HuH-7 (cell line): ENCODE results near the gene NEURL4.
A peak's percentile ranks its signal among the peaks of the same experiment; 100 is the strongest.
"Not testable (repeated sequence)": the region's sequence is repeated elsewhere in the genome, so short reads cannot be mapped to it uniquely, and the experiment has no call there.

Experiments used
- DNase-seq: peaks from one replicate; pipeline ENCODE4 v3.0.0; 2011; ENCODE audit warnings: low spot score

NEURL4 gene

GRCh38 chr17:7328840-7329373 is at the start of gene NEURL4:
Gene NEURL4, minus strand, starts transcription at chr17:7329335. Its CDS starts 23 bp downstream, at chr17:7329312.
- DNase-seq, result no peak

GRCh38 chr17:7374353-7374752 is 45.2 kb upstream of the NEURL4 start:
- no peak for DNase-seq

DNA sequence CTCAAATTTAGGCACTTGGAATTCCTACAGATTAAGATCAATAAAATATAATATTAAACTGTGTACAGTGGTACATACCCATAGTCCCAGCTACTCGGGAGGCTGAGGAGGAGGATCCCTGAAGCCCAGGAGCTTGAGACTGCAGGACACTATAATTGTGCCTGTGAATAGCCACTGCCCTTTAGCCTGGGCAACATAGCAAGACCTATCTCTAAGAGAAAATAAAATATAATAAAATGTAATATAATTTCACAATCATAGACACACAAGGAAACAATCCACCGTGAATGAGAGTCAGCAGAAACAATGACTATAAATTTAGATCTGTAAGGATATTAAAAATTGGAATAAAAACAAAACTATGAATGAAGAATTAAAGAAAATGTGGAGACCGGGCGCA is 41.7 kb upstream of the NEURL4 start:
- DNase-seq, result no peak

DNA sequence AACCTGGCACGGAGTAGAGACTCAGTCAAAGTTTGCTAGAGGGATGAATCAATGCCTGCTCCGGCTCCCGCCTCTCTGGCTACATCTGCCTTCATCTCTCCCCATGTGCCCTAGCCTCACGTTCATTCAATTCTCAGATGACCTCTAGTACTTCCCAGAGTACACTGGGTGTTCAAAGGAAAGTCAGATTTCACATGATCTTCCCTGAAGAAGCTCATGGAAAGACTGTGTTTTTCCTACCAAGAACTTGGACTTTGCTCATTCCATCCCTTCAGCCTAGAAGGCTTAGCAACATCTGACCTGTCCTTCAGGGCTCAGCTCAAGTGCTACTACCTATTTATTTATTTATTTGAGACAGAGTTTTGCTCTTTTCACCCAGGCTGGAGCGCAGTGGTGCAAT is 40.7 kb upstream of the NEURL4 start:
- no peak for DNase-seq

- not testable (repeated sequence) for DNase-seq
Observed at GRCh38 chr17:7368599-7368994, 39.5 kb upstream of the NEURL4 start.

DNA sequence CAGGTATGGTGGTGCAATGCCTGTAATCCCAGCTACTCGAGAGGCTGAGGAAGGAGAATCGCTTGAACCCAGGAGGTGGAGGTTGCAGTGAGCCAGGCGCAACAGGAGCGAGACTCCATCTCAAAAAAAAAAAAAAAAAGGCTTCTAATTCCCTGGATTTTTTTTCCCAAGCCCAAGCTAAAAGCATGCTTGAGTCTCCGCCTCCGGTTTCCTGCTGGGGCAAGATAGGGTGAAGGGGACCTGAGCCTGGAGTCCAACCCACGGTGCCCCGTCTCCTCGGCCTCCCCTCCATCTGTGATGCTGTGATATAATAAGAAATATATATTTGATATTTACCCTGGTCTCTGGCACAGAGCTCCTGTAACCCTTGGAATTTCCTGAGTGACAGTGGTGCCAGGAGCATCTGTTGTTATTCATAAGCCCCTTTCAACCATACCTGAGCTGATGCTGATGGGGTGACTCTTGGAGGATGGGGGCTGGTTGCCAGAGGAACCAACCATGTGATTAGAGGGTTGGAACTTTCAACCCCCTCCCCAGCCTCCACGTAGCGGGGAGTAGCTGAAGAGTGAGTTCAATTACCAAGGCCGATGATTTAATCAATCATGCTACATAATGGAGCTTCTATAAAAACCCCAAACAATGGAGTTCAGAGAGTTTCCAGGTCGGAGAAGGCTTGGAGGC is 38.9 kb upstream of the NEURL4 start:
- no peak for DNase-seq

GRCh38 chr17:7367083-7367482 is 37.9 kb upstream of the NEURL4 start:
- DNase-seq, result no peak

DNA sequence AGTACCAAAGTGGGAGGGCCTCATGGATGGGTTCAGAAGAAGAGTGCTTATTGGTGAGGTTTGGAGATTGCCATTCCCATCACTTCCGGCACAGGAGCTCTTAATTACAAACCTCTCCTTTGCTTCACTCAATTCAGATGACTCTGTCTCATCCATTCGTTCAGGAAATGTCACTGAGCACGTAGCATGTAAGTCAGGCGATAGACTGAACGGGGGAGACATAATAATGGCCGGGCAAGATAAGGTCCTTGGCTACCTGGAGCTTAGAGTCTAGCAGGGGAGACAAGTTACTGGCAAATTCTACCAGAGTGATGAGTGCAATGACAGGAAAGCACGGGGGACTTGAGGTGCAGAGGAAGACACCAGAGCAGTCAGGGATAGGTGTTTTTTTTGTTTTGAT is 36.8 kb upstream of the NEURL4 start:
- DNase-seq, result not testable (repeated sequence)

- DNase-seq, result no peak
Observed at GRCh38 chr17:7363311-7363710, 34.2 kb upstream of the NEURL4 start.

DNA sequence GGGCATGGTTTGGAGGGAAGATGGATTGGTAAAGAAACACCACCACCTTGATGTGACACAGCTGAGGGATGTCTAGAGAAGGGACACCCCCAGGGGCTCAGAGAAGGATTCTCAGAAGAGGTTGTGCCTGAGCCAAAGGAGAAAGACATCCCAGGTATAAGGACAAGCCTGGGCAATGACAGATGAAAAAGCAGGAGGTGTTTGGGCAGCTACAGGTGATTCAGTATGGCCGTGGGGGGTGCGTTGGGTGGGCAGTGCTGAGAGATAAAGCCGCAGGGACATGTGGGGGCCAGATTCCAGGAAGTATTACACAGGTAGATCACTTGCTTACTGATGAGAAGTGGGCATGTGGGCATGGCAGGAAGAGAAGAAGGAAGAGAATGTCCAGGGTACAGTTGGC is 32.8 kb upstream of the NEURL4 start:
- DNase-seq, result no peak

DNA sequence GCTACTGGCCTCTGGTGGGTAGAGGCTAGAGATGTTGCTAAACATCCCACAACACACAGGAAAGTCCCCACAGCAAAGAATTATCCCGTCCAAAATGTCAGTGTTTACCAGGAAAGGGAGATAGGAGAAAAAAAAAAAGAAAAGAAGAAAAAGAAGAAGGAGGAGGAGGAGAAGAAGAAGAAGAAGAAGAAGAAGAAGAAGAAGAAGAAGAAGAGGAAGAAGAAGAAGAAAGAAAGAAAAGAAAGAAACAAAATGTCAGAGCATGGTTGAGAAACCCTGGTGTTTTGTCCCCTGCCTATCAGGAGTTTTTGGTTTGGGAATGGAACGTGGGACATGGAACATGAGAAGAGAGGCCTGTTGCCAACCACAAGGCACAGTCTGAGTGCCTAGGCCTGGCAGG is 28.2 kb upstream of the NEURL4 start:
- DNase-seq, result no peak

- no peak for DNase-seq
Observed at GRCh38 chr17:7356756-7357155, 27.6 kb upstream of the NEURL4 start.

GRCh38 chr17:7356072-7356549 is 27.0 kb upstream of the NEURL4 start:
- peak; percentile 85 for DNase-seq

- DNase-seq, result no peak
Observed at GRCh38 chr17:7355573-7355972, 26.4 kb upstream of the NEURL4 start.

GRCh38 chr17:7355053-7355452 is 25.9 kb upstream of the NEURL4 start, which contains the start of gene TMEM95:
Gene TMEM95, plus strand, starts transcription at chr17:7355156. Its CDS starts 49 bp downstream, at chr17:7355205.
- no peak for DNase-seq

GRCh38 chr17:7354262-7354843 is 25.2 kb upstream of the NEURL4 start:
- no peak for DNase-seq

DNA sequence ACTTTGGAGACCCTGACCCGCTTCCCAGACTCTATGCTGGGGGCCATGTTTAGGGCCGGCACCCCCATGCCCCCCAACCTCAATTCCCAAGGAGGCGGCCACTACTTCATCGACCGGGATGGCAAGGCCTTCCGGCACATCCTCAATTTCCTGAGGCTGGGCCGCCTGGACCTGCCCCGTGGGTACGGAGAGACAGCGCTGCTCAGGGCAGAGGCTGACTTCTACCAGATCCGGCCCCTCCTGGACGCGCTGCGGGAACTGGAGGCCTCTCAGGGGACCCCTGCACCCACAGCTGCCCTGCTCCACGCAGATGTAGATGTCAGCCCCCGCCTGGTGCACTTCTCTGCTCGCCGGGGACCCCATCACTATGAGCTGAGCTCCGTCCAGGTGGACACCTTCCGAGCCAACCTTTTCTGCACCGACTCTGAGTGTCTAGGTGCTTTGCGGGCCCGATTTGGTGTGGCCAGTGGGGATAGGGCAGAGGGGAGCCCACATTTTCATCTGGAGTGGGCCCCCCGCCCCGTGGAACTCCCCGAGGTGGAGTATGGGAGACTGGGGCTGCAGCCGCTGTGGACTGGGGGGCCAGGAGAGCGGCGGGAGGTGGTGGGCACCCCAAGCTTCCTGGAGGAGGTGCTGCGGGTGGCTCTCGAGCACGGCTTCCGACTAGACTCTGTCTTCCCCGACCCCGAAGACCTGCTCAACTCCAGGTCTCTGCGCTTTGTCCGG is 23.9 kb upstream of the NEURL4 start:
- no peak for DNase-seq

- no peak for DNase-seq
Observed at GRCh38 chr17:7352503-7352889, 23.4 kb upstream of the NEURL4 start.

DNA sequence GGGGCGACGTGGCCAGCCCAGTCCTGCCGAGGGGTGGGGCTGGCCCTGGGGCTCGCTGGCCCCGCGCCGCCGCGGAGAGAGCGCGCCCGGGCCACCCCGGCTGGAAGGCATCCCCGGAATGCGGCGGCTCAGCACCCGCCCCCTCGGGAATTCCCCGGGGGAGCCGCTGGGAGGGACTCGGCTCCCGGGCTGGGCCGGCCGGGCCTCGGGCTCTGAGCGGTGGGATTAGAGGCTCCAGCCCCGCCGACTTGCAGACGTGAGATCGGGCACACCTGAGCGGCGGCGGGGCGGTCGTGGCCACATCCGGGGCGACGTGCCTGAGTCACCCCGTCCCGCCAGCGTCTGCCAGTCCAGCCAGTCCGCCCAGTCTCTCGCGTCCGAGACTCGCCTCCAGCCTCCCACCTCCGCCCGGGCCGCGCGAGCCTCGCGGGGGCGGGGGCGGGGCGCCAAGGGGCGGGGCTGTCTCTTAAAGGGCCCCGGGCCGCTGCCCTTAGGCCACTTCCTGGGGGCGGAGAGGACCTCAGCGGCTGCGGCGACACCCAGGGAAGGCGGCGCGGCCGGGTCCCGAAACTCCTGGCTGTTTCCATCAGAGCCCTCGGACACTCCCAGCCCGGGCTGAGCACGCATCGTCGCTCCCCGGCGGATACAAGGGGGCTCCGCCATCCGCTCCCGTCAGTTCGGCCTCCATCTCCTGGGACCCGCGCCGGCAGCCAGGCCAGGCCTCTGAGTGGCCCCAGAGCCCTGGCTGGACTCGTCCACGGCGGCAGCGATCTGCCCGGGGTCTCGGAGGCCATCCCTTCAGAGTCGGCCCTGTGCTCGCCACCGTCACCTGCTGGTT is 22.7 kb upstream of the NEURL4 start, which contains the start of gene KCTD11:
TSS of gene KCTD11 (plus strand) at position 498 of the 838 bp plus-strand sequence.
- DNase-seq, result peak; percentile 85

DNA sequence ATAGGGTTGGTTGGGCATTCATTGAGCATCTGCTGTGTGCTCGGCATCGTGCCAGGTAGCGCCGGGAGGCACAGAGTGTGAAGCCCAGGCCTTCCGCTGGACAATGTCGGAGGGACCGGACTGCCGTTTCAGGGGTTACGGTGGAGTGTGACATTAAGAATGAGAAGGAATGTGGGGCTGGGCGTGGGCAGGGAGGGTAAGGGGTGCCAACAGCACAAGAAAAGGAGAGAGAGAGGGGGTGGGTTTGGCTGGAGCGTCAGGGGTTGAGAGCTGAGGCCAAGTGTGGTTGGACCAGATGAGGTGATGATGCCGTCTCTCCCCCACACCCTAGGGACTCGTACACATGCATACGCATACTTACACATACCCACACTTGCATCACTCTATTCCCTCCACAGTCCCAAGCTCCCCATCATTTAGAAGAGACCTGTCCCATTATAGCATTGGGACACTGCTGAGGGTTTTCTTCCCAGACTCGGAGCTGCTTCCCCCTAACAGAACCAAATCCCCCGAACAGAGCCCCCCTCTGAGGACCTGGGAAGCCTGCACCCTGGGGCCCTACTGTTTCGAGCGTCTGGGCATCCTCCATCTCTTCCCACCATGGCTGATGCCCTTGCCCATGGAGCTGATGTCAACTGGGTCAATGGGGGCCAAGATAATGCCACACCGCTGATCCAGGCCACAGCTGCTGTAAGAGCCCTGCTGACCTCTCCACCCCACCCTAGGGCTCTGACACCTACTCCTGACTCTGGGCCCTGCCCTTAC is 19.5 kb upstream of the NEURL4 start:
- no peak for DNase-seq
